Omental fat pad (tissue), 4 donors: Measurements from ENCODE around the gene WWTR1. TPM values are rescaled to one million over a fixed set of nuclear protein-coding genes. Genes with fewer than 3 reads are reported as not detected.

Experiments used
- ATAC-seq: fragments of 150-250 bp; one replicate; pipeline ENCODE4 v1.9.1; 2016; ENCODE audit warnings: mild to moderate bottlenecking, moderate library complexity; ENCODE audit not compliant: low FRiP score
- DNase-seq: peaks from one replicate; pipeline ENCODE4 v3.0.0-alpha.2; 2019; ENCODE audit warnings: low spot score
- CTCF ChIP-seq, 3 donors: fragments of 450-650 bp; IDR thresholded peaks; one replicate each; pipeline ENCODE4 v1.5.1; 2016 to 2017; ENCODE audit warnings: antibody characterized with exemption in 3 of 3, mild to moderate bottlenecking in 3 of 3, moderate library complexity in 2 of 3
- total RNA-seq, 4 donors: library from RNA; depleted of rRNA; stranded (reverse); fragments of >200 nt; gene quantifications; one replicate each; pipeline ENCODE4 v1.1.0, GENCODE V29; 2016

WWTR1 gene
- total RNA-seq, 4 donors from 2014 or later, result 57.4 to 130 (median 77.7) TPM

DNA sequence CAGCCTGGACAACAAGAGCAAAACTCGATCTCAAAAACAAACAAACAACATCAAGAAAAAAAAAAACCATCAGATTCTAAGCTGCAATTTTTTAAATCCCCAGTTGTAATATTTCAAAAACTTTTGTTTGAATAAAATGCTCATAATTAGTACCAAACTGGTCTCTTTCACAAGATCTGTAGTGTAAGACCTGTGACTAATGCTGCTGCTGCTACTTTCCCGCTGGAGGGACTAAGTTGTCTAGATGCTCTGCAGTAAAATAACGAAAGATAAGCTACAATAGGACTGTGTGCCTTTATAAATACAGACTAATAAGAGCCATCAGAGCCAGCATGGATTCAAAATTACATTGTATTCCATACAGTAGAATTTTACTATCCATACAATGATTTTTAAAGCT lies 137.9 kb downstream of the WWTR1 start:
- ATAC-seq, result no peak

DNA sequence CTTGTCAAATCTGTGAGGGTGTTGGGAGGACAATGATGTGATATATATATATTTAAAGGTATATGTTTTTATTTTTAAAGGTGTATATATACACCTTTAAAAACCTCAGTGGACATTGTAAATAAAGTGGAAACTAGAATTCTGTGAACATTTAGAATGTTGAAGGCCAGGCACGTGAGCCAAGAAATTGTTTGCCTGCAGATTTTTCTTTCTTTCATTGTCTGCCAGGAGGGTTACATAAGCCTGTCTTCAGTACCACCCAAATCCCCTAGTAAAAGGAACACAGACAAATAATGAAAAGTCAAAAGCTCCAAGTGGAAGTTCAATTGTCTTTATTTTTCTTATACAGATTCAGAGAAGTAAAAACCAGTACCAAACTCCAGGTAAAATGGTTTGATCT lies 140.9 kb downstream of the WWTR1 start:
- no peak for TF ChIP-seq CTCF (IDR thresholded peaks at IDR 0.05)
- ATAC-seq (no peak), DNase-seq (no peak)

More for the DNA sequence above, 137.9 kb downstream of the WWTR1 start:
- no peak for DNase-seq
- TF ChIP-seq CTCF (IDR thresholded peaks at IDR 0.05), result no peak

DNA sequence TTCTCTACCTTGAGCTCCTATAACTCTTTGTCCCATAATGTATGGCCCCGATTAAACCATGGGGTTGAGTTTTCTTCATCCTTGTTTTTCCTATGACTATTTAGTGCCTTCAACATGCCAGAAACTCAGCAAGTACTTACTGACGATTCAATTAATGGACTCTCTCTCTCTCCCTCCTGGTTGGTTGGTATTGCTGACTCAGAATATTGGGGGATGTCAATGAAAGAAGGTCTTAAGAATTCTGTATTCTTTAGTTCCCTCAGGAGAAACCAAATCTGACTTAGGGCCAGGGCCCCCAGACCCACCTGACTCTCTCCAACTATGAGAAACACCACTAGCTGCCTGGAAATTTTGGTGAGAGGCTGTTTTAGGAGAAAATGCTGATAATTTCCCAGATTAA lies 142.6 kb downstream of the WWTR1 start:
- no peak for TF ChIP-seq CTCF (IDR thresholded peaks at IDR 0.05)
- DNase-seq, result no peak
- no peak for ATAC-seq

DNA sequence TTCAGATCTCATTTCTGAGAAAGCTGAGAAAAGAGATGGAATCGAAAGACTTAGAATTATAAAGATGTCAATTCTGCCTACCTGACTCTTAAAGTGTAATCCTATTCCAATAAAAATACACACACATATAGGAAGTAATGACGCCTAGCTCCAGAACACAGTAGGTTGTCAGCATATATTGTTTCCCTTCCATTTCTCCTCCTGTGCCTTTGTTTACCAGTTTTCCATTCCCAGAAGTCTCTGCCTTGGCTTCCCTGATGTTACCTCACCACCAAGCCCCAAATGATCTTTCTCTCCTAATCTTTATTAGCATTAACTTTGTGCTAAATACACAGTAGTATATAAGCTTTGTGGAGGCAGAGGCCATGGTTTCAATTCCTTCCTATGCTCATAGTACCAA lies 143.4 kb downstream of the WWTR1 start:
- no peak for DNase-seq

GRCh38 chr3:149512073-149512782 lies 145.6 kb downstream of the WWTR1 start:
- peak; percentile 35 for DNase-seq
- peak in 1 of 3 donors; percentile 29 for TF ChIP-seq CTCF (IDR thresholded peaks at IDR 0.05)
- ATAC-seq, result peak; percentile 63

More for the DNA sequence above, 143.4 kb downstream of the WWTR1 start:
- ATAC-seq, result no peak
- no peak for TF ChIP-seq CTCF (IDR thresholded peaks at IDR 0.05)

DNA sequence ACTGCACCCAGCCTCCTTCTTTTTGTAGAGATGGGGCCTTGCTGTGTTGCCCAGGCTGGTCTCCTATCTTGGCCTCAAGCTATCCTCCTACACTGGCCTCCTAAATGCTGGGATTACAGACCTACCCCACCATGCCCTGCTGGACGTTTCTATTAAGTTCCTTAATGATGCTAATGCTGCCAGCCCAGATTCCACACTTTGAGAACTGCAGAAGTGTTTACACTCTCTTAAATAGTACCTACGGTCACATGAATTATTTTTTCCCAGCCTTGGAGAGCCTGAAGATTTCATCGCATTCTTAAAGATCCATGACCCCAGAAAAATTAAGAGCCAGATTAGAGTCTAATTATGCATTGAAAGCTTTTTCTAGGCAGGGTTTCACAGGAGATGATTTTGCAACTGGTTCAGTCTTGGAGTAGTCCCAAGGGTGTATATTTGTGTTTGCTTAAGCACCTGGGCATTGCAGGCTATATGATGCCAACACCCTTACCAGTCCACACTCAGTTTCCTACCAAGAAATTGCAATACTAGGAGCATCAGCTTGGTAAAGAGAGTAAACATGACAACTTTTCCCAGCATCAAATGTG lies 146.7 kb downstream of the WWTR1 start:
- TF ChIP-seq CTCF (IDR thresholded peaks at IDR 0.05), result no peak
- ATAC-seq (no peak), DNase-seq (no peak)

GRCh38 chr3:149510480-149510879 lies 147.3 kb downstream of the WWTR1 start:
- DNase-seq (no peak), ATAC-seq (no peak)
- TF ChIP-seq CTCF (IDR thresholded peaks at IDR 0.05), result no peak
